Measurements from ENCODE around the gene UAP1. TPM values are rescaled to one million over a fixed set of nuclear protein-coding genes. Genes with fewer than 3 reads are reported as not detected.

The UAP1 gene
- total and polyA plus RNA-seq, 2 donors (not counting 1 experiment from before 2014, with no cell fraction given), result 5.3 to 16.4 TPM

DNA sequence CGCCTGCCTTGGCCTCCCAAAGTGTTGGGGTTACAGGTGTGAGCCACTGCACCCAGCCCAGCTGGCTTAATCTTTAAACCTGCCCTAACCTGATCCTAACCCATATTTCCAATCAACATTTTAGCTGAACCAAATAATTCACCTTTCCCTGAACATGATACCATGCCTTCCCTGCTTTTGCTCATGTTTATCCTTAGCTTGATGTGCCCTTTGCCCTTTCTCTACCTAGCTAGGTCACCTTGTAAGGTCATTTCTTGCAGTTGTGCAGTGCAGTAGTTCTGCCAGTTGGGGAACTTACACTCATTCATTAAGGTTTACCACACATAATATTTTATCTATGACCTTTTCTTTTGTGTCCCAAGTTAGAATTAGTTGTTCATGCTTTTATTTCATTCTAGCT is 5.3 kb downstream of the UAP1 start:
- peaks cover 0 to 1% of the 10 kb centered on the region in 2 experiments for H3K36me3 ChIP-seq (replicated peaks in 1 of 2; ENCODE audit: control extremely low read depth in 1 of 2, control insufficient read depth in 1 of 2, extremely low read depth in 1 of 2, insufficient read depth in 2 of 2, low read length in 1 of 2)
- no peak overlapping the region for H3K27ac ChIP-seq (ENCODE audit: low read length in 2 of 2)
- no peak for TF ChIP-seq EZH2 (IDR thresholded peaks at IDR 0.05; ENCODE audit: borderline replicate concordance, insufficient read depth, low read depth, low read length, poor library complexity, severe bottlenecking)
- TF ChIP-seq, protein P1, sequence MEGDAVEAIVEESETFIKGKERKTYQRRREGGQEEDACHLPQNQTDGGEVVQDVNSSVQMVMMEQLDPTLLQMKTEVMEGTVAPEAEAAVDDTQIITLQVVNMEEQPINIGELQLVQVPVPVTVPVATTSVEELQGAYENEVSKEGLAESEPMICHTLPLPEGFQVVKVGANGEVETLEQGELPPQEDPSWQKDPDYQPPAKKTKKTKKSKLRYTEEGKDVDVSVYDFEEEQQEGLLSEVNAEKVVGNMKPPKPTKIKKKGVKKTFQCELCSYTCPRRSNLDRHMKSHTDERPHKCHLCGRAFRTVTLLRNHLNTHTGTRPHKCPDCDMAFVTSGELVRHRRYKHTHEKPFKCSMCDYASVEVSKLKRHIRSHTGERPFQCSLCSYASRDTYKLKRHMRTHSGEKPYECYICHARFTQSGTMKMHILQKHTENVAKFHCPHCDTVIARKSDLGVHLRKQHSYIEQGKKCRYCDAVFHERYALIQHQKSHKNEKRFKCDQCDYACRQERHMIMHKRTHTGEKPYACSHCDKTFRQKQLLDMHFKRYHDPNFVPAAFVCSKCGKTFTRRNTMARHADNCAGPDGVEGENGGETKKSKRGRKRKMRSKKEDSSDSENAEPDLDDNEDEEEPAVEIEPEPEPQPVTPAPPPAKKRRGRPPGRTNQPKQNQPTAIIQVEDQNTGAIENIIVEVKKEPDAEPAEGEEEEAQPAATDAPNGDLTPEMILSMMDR (IDR thresholded peaks at IDR 0.05), result no peak
- Mint-ChIP-seq H3K27ac (no peak overlapping the region), H3K9me3 (ENCODE audit: insufficient read depth) (no peaks in the 10 kb centered on the region), H3K4me3 (no peak overlapping the region), H3K27me3 (no peaks in the 10 kb centered on the region), H3K4me1 (peaks cover 16% of the 10 kb centered on the region)
- DNase-seq (no peak), ATAC-seq (ENCODE audit: low read depth) (no peak)
- H3K4me2 ChIP-seq (replicated peaks; ENCODE audit: low read depth, low read length, poor library complexity, severe bottlenecking), result no peak overlapping the region
- peaks cover 7 to 8% of the 10 kb centered on the region in 2 donors for H3K4me1 ChIP-seq (ENCODE audit: control insufficient read depth in 2 of 2, insufficient read depth in 2 of 2, low read length in 2 of 2)
- H3K9me3 ChIP-seq (ENCODE audit: control extremely low read depth in 1 of 3, control insufficient read depth in 2 of 3, insufficient read depth in 1 of 3, low read length in 2 of 3), result no peaks in the 10 kb centered on the region
- POLR2A ChIA-PET, result no interaction called here
- intact Hi-C loops (cut with micrococcal nuclease), result loop anchor here (10.0 kb wide), 1 partner anchor 228 kb away; the partner anchor contains the start of gene HSD17B7
- H3K9ac ChIP-seq (ENCODE audit: low read length), result no peak overlapping the region
- 100% methylated on average over 1 of the region's 1 CpG for WGBS (ENCODE audit: insufficient coverage)
- H3K79me2 ChIP-seq (ENCODE audit: control insufficient read depth, insufficient read depth, low read length), result no peaks in the 10 kb centered on the region
- H2AFZ ChIP-seq (ENCODE audit: insufficient read depth, low read depth, low read length, poor library complexity, severe bottlenecking), result no peak overlapping the region
- H3K4me3 ChIP-seq (ENCODE audit: control extremely low read depth in 1 of 5, extremely low read depth in 1 of 5, insufficient read depth in 1 of 5, low read depth in 2 of 5, low read length in 4 of 5), result no peak overlapping the region
- H4K20me1 ChIP-seq (ENCODE audit: control insufficient read depth, insufficient read depth, low read length, poor library complexity, severe bottlenecking), result no peaks in the 10 kb centered on the region
- CTCF ChIA-PET, result no interaction called here
- H3K27me3 ChIP-seq (replicated peaks in 1 of 4; ENCODE audit: control extremely low read depth in 1 of 4, control insufficient read depth in 3 of 4, insufficient read depth in 4 of 4, low read length in 3 of 4), result no peaks in the 10 kb centered on the region

DNA sequence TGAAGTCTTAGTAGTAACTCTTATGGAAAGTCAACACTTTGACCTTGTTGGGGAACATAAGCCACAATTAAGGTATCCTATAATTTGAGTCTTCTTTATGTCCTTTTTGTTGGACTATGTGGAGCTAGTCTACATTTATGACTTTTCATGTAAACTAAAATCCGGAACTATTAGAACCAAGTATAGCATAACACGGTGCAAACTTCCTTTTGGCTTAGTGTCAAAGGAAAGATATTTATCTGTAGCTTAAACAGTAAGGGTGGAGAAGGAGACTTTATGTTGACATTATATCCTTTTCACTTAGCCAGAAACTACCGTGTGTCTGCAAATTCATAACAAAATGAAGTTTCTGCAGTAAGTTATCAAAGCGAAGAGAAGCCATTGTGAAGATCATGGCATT is 7.3 kb downstream of the UAP1 start:
- no peaks in the 10 kb centered on the region for H3K9me3 ChIP-seq (ENCODE audit: control extremely low read depth in 1 of 3, control insufficient read depth in 2 of 3, insufficient read depth in 1 of 3, low read length in 2 of 3)
- ATAC-seq (ENCODE audit: low read depth), result no peak
- DNase-seq, result no peak
- H2AFZ ChIP-seq (ENCODE audit: insufficient read depth, low read depth, low read length, poor library complexity, severe bottlenecking), result no peak overlapping the region
- no peaks in the 10 kb centered on the region for H4K20me1 ChIP-seq (ENCODE audit: control insufficient read depth, insufficient read depth, low read length, poor library complexity, severe bottlenecking)
- no peaks in the 10 kb centered on the region for H3K4me1 ChIP-seq (ENCODE audit: control insufficient read depth in 2 of 2, insufficient read depth in 2 of 2, low read length in 2 of 2)
- no peak overlapping the region for H3K4me3 Mint-ChIP-seq
- peaks cover 6% of the 10 kb centered on the region for H3K4me1 Mint-ChIP-seq
- no peaks in the 10 kb centered on the region for H3K9me3 Mint-ChIP-seq (ENCODE audit: insufficient read depth)
- intact Hi-C loops (cut with micrococcal nuclease), result loop anchor here (10.0 kb wide), 1 partner anchor 226 kb away; the partner anchor contains the start of gene HSD17B7
- no peaks in the 10 kb centered on the region for H3K27me3 ChIP-seq (replicated peaks in 1 of 4; ENCODE audit: control extremely low read depth in 1 of 4, control insufficient read depth in 3 of 4, insufficient read depth in 4 of 4, low read length in 3 of 4)
- ChIA-PET POLR2A (no interaction called here), CTCF (no interaction called here)
- no peaks in the 10 kb centered on the region for H3K79me2 ChIP-seq (ENCODE audit: control insufficient read depth, insufficient read depth, low read length)
- H3K4me2 ChIP-seq (replicated peaks; ENCODE audit: low read depth, low read length, poor library complexity, severe bottlenecking), result no peak overlapping the region
- H3K4me3 ChIP-seq (ENCODE audit: control extremely low read depth in 1 of 5, extremely low read depth in 1 of 5, insufficient read depth in 1 of 5, low read depth in 2 of 5, low read length in 4 of 5), result no peak overlapping the region
- TF ChIP-seq, protein P1 (IDR thresholded peaks at IDR 0.05), result no peak
- TF ChIP-seq EZH2 (IDR thresholded peaks at IDR 0.05; ENCODE audit: borderline replicate concordance, insufficient read depth, low read depth, low read length, poor library complexity, severe bottlenecking), result no peak
- no peak overlapping the region for H3K27ac Mint-ChIP-seq
- no peaks in the 10 kb centered on the region for H3K27me3 Mint-ChIP-seq
- no peak overlapping the region for H3K27ac ChIP-seq (ENCODE audit: low read length in 2 of 2)
- peaks cover 0 to 1% of the 10 kb centered on the region in 2 experiments for H3K36me3 ChIP-seq (replicated peaks in 1 of 2; ENCODE audit: control extremely low read depth in 1 of 2, control insufficient read depth in 1 of 2, extremely low read depth in 1 of 2, insufficient read depth in 2 of 2, low read length in 1 of 2)
- H3K9ac ChIP-seq (ENCODE audit: low read length), result no peak overlapping the region
- no CpG with 5 or more reads among the region's 4 CpGs for WGBS (ENCODE audit: insufficient coverage)
